Stimulated activated naive B cell treated with anti-CD40 and anti-IgM and Interleukin-4, amounts not matched to agents 10 μg/mL and 1 μg/mL and 100 μg/mL, for 72 hours (primary cell): ENCODE results near the gene CORO2B.
A peak's percentile ranks its signal among the peaks of the same experiment; 100 is the strongest.

ENCODE experiments used
- ATAC-seq, 2 donors: fragments of 150-1000 bp; cut with Tn5 transposase; replicated peaks; 2 replicates each; pipeline ENCODE4 v1.10.0; 2021; ENCODE audit warnings: moderate library complexity in 1 of 2
- DNase-seq: peaks from one replicate; pipeline ENCODE4 v3.0.0; 2021
- H3K27ac Mint-ChIP-seq: one replicate; pipeline ENCODE4 v1.8.0; 2022; ENCODE audit warnings: mild to moderate bottlenecking, mixed read lengths
- H3K27me3 Mint-ChIP-seq, 2 donors: one replicate each; pipeline ENCODE4 v1.8.0; 2022; ENCODE audit warnings: mixed read lengths in 2 of 2
- H3K36me3 Mint-ChIP-seq, 2 donors: one replicate each; pipeline ENCODE4 v1.8.0; 2022; ENCODE audit warnings: mixed read lengths in 2 of 2, mild to moderate bottlenecking in 1 of 2
- H3K4me1 Mint-ChIP-seq, 2 donors: one replicate each; pipeline ENCODE4 v1.8.0; 2022; ENCODE audit warnings: mixed read lengths in 2 of 2, mild to moderate bottlenecking in 1 of 2
- H3K4me3 Mint-ChIP-seq, 2 donors: one replicate each; pipeline ENCODE4 v1.8.0; 2022; ENCODE audit warnings: mild to moderate bottlenecking in 2 of 2, mixed read lengths in 2 of 2, moderate library complexity in 1 of 2
- H3K9me3 Mint-ChIP-seq, 2 donors: one replicate each; pipeline ENCODE4 v1.8.0; 2022; ENCODE audit warnings: mixed read lengths in 2 of 2, mild to moderate bottlenecking in 1 of 2

Gene CORO2B

DNA sequence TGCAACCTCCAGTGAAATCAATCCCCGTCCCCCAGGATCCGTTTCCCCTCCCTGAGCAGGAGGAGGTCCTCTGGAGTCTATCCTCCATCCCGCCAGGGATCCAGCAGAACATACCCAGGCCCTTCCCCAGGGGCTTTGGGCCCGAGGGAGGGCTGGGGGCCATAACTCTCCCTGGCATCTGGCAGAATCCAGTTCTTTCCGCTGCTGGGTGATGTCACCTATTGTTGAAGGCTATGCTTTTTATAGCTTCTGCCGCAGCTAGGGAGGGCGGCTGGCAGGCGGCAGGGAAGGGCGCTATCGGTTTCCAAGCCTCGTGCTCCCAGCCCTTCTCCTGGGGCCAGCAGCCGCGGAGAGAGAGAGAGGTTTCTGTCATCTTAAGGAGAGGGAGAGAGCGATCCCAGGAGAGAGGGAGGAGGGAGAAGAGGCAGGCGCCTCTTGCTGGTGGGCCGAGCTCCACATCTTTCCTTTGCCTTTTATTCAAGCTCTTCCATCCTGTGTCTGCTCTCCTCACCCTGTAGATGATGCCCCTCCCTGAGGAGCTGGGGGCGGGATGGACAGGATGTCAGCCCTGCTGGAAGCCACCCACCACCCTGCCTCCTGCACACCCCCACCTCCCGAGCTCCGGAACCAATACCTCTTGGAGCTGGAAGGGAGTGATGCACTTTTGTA is 121.8 kb downstream of the CORO2B start:
- no peaks in the 10 kb centered on the region for H3K27me3 Mint-ChIP-seq
- H3K36me3 Mint-ChIP-seq, result peaks cover 0 to 5% of the 10 kb centered on the region in 2 donors
- no peak for DNase-seq
- no peaks in the 10 kb centered on the region for H3K9me3 Mint-ChIP-seq
- no peak for ATAC-seq
- peak overlapping the region; percentile 59 for H3K27ac Mint-ChIP-seq
- no peak overlapping the region for H3K4me3 Mint-ChIP-seq
- no peaks in the 10 kb centered on the region for H3K4me1 Mint-ChIP-seq

DNA sequence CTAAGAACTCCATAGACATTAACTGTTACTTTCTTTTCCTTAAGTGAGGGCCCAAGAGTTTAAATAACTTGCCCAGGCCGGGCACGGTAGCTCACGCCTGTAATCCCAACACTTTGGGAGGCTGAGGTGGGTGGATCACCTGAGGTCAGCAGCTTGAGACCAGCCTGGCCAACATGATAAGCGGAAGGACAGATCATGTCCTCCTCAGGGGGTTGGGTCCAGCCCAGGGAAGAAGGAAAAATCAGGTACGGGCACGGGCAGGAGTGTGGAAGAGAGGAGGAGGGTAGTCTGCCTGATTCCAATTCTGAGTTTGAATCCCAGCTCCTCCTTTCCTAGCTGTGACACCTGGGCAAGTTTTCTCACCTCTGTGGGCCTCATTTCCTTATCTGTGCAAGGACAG is 123.1 kb downstream of the CORO2B start:
- DNase-seq (no peak), ATAC-seq (no peak)
- no peaks in the 10 kb centered on the region for H3K4me1 Mint-ChIP-seq
- no peak overlapping the region for H3K27ac Mint-ChIP-seq
- no peaks in the 10 kb centered on the region for H3K9me3 Mint-ChIP-seq
- H3K4me3 Mint-ChIP-seq, result no peak overlapping the region
- H3K27me3 Mint-ChIP-seq, result no peaks in the 10 kb centered on the region
- peaks cover 0 to 3% of the 10 kb centered on the region in 2 donors for H3K36me3 Mint-ChIP-seq

DNA sequence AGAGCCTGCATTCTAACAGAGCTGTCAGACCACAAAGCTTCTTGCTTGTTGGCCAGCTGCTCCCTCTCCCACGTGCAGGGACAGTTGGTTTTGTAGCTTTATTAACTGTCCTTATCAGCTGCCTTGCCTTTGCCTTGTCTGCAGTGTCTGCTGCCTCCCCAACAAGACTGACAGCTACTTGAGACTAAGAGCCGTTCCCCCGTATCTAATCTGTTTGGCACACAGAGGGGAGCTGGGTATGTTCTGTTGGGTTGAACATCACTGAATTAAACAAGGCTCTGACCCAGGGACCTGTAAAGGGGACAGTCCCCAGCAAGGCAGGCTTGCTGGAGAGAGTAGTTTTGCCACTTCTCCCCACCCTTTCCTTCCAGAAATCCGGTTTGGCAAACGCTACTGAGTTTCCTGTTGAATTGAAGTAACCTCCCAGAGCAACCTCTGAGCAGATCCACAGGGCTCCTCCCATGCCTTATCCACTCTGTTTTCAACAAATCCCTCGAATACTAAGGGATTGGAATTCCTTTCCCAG is 125.8 kb downstream of the CORO2B start:
- Mint-ChIP-seq H3K27ac (no peak overlapping the region), H3K4me3 (no peak overlapping the region), H3K4me1 (no peaks in the 10 kb centered on the region), H3K9me3 (no peaks in the 10 kb centered on the region), H3K36me3 (peaks cover 0 to 3% of the 10 kb centered on the region in 2 donors), H3K27me3 (no peaks in the 10 kb centered on the region)
- DNase-seq (no peak), ATAC-seq (no peak)

DNA sequence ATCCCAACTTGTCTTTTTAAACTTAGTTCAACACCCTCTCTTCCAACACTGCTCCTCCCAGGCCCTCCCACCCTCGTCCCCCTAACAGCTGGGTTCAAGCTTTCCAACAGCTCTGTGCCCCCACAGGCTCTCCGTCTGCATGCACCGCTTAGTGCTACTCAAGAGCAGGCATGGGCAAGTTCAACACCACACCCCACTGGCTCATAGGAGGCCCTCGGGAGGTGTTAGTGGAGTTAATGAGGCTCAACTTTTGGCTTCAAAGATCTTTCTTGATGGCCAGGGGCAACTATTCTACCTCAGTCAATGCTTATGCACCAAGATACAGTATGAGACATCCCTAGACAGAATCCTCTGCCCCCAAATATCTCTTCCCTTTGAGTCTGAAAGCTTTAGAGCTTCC is 127.5 kb downstream of the CORO2B start:
- no peak for ATAC-seq
- no peak overlapping the region for H3K27ac Mint-ChIP-seq
- H3K9me3 Mint-ChIP-seq, result no peaks in the 10 kb centered on the region
- no peak overlapping the region for H3K4me3 Mint-ChIP-seq
- H3K4me1 Mint-ChIP-seq, result no peaks in the 10 kb centered on the region
- no peak for DNase-seq
- no peaks in the 10 kb centered on the region for H3K27me3 Mint-ChIP-seq
- H3K36me3 Mint-ChIP-seq, result peaks cover 0 to 1% of the 10 kb centered on the region in 2 donors

DNA sequence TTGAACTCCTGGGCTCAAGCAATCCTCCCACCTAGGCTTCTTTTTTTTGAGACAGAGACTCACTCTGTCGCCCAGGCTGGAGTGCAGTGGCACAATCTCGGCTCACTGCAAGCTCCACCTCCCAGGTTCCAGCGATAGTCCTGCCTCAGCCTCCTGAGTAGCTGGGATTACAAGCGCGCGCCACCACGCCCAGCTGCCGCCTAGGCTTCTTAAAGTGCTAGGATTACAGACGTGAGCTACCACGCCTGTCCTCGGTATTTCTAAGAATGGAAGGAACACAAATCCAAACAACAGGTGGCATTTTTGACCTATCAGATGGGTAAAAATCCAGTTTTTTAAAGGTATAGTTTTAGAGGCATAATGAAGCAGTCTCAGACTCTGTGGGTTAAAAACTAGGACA is 128.1 kb downstream of the CORO2B start:
- H3K27ac Mint-ChIP-seq, result no peak overlapping the region
- DNase-seq (no peak), ATAC-seq (no peak)
- H3K27me3 Mint-ChIP-seq, result no peaks in the 10 kb centered on the region
- H3K9me3 Mint-ChIP-seq, result no peaks in the 10 kb centered on the region
- H3K4me3 Mint-ChIP-seq, result no peak overlapping the region
- no peaks in the 10 kb centered on the region for H3K4me1 Mint-ChIP-seq
- peaks cover 0 to 5% of the 10 kb centered on the region in 2 donors for H3K36me3 Mint-ChIP-seq

DNA sequence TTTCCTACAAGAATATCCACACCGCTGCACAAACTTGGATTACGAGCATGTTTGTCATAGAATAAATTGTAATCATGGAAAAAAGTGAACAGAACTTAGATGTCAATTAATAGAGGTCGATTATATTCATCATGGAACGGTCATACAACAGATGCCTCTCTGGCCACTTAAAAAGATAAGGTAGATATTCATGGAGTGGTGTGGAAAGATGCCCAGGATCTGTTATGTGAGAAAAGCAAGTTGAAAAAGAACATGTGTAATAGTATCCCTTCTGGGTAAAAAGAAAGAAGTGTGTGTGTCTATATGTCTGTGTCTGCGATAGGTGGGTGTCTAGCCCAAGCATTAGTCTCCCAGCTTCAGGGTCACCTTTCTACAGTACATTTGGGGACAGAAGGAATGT is 128.6 kb downstream of the CORO2B start:
- no peak overlapping the region for H3K4me3 Mint-ChIP-seq
- H3K4me1 Mint-ChIP-seq, result no peaks in the 10 kb centered on the region
- no peak overlapping the region for H3K27ac Mint-ChIP-seq
- H3K36me3 Mint-ChIP-seq, result peaks cover 0 to 6% of the 10 kb centered on the region in 2 donors
- H3K27me3 Mint-ChIP-seq, result no peaks in the 10 kb centered on the region
- H3K9me3 Mint-ChIP-seq, result no peaks in the 10 kb centered on the region
- DNase-seq, result no peak
- ATAC-seq, result no peak

DNA sequence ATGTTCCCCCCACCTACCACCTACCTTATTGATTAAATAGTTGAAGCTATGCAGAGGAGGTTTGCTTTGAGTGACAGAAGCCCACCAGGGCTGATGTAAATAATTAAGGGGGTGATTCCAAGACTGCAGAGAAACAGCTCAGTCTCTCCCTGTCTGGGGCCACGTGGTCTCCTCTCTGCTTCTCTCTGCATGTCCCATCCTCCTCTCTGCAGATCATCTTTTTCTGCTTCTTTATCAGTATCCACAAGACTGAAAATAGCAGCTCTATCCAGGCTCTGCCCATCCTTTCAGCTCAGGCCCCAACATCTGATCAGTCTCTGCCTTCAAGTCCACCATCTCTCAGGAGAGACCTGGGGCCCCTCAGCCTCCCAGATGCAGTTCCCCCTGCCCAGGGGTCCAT is 131.1 kb downstream of the CORO2B start:
- peaks cover 0 to 10% of the 10 kb centered on the region in 2 donors for H3K36me3 Mint-ChIP-seq
- ATAC-seq (no peak), DNase-seq (no peak)
- peaks cover 7 to 9% of the 10 kb centered on the region in 2 donors for H3K4me1 Mint-ChIP-seq
- H3K27ac Mint-ChIP-seq, result no peak overlapping the region
- H3K27me3 Mint-ChIP-seq, result no peaks in the 10 kb centered on the region
- H3K9me3 Mint-ChIP-seq, result no peaks in the 10 kb centered on the region
- no peak overlapping the region for H3K4me3 Mint-ChIP-seq

DNA sequence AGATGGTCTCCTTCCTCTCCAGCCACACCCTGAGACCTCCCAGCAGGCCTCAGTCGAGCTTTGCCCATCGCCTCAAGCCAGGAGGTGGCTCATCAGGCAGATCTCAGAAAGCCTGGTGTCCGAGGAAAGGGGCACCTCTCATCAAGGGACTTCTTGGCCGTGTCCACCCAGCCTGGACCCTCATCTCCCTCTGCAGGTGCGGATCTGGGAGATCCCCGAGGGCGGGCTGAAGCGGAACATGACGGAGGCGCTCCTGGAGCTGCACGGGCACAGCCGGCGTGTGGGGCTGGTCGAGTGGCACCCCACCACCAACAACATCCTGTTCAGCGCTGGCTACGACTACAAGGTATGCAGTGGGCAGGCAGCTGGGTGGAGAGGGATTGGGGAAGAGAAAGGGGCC is 131.7 kb downstream of the CORO2B start:
- Mint-ChIP-seq H3K27ac (no peak overlapping the region), H3K9me3 (no peaks in the 10 kb centered on the region), H3K36me3 (peaks cover 0 to 10% of the 10 kb centered on the region in 2 donors), H3K27me3 (no peaks in the 10 kb centered on the region), H3K4me1 (peaks cover 7 to 9% of the 10 kb centered on the region in 2 donors), H3K4me3 (no peak overlapping the region)
- DNase-seq, result no peak
- ATAC-seq, result no peak

DNA sequence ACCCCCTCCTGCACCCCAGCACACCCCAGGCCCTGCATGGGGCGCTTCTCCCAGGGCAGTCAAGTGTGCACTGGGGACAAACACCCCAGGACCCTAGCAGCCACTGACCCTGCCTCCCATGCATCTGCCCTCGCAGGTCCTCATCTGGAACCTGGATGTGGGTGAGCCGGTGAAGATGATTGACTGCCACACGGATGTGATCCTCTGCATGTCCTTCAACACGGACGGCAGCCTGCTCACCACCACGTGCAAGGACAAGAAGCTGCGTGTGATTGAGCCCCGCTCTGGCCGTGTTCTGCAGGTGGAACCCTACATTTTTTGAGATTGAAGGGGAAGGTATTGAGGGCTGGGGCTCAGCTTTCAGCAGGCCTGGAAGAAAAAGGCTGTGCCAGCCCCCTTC is 132.6 kb downstream of the CORO2B start:
- Mint-ChIP-seq H3K4me3 (no peak overlapping the region), H3K27ac (no peak overlapping the region)

DNA sequence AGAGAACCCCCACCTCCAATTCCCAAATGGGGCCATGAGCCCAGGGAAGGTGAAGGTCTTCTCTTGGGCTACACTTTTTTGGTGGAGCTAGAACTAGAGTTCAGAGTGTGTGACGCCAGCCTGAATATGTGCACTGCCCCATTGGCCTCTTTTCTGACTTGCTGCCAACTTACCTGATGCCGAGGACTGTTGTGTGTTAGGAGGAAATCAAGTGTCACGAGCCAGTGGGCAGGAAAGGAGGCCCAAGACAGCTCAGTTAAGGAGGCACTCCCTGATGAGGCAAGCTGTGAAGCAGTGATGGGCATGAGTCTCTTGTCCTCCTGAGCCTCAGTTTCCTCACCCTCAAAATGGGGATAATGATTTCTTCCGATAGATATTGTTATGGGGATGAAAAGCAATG is 134.1 kb downstream of the CORO2B start:
- Mint-ChIP-seq H3K9me3 (no peaks in the 10 kb centered on the region), H3K36me3 (peaks cover 5 to 12% of the 10 kb centered on the region in 2 donors), H3K27me3 (no peaks in the 10 kb centered on the region), H3K27ac (no peak overlapping the region), H3K4me3 (no peak overlapping the region), H3K4me1 (peaks cover 9 to 10% of the 10 kb centered on the region in 2 donors)
- ATAC-seq (no peak), DNase-seq (no peak)

More for the DNA sequence above, 132.6 kb downstream of the CORO2B start:
- peaks cover 5 to 10% of the 10 kb centered on the region in 2 donors for H3K36me3 Mint-ChIP-seq
- H3K9me3 Mint-ChIP-seq, result no peaks in the 10 kb centered on the region
- DNase-seq (no peak), ATAC-seq (no peak)
- no peaks in the 10 kb centered on the region for H3K27me3 Mint-ChIP-seq
- peaks cover 7 to 9% of the 10 kb centered on the region in 2 donors for H3K4me1 Mint-ChIP-seq

DNA sequence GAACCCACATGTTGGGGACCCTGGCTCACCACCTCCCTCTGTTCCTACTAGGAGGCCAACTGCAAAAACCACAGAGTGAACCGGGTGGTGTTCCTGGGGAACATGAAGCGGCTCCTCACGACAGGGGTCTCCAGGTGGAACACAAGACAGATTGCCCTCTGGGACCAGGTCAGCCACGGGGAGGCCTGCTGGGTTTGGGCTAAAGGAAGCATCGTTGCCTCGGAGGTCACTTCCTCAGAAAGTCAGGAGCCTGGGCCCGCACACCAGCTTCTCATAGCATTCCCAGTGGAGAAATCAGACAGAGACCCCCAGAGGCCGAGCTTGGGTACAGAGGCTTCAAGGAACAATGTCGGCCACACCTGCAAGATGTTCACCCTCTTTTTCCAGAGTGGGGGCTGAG is 135.1 kb downstream of the CORO2B start:
- peaks cover 9 to 10% of the 10 kb centered on the region in 2 donors for H3K4me1 Mint-ChIP-seq
- peaks cover 5 to 17% of the 10 kb centered on the region in 2 donors for H3K36me3 Mint-ChIP-seq
- ATAC-seq, result no peak
- DNase-seq, result no peak
- H3K4me3 Mint-ChIP-seq, result no peak overlapping the region
- H3K27ac Mint-ChIP-seq, result no peak overlapping the region
- H3K9me3 Mint-ChIP-seq, result no peaks in the 10 kb centered on the region
- H3K27me3 Mint-ChIP-seq, result no peaks in the 10 kb centered on the region

DNA sequence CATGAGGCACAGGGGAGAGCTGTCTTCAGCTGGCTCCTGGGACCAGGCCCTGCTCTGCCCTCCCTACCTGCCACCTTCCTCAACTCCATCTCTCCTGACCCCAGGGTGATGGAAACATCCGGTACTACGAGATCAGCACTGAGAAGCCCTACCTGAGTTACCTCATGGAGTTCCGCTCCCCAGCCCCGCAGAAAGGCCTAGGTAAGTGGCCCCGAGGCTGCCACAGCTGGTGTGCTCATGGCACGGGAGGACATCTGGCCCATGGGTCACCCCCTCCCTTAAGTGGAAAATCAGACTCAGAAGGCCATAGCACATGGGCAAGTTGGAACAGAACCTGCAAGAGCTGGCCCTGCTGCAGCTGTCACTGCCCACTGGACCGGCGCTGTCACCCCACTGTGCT is 136.3 kb downstream of the CORO2B start:
- Mint-ChIP-seq H3K9me3 (no peaks in the 10 kb centered on the region), H3K4me3 (no peak overlapping the region), H3K27ac (no peak overlapping the region), H3K27me3 (no peaks in the 10 kb centered on the region), H3K36me3 (peaks cover 5 to 19% of the 10 kb centered on the region in 2 donors), H3K4me1 (peaks cover 9 to 10% of the 10 kb centered on the region in 2 donors)
- ATAC-seq (no peak), DNase-seq (no peak)

DNA sequence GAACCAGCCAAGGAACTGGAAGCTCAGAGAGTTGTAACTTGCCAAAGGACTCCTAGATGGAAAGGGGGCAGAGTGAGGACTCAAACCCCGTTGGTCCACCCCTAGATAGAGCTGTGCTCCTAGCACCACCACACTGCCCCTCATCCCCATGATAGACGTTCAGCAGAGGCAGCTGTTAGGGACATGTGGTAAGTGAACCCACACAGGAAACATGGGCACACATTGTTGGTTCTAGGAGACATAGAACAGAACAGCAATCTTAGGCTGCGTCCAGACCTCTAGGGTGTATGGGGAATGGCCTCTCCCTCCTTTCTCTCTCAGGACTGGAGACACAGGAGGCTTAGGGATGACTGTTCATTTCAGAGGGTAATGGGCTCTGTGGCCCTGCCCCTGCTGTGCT is 139.2 kb downstream of the CORO2B start:
- ATAC-seq (peak in 1 of 2 donors; percentile 14), DNase-seq (no peak)
- Mint-ChIP-seq H3K36me3 (peaks cover 13 to 16% of the 10 kb centered on the region in 2 donors), H3K9me3 (peaks cover 0 to 2% of the 10 kb centered on the region in 2 donors), H3K4me1 (peaks cover 5 to 6% of the 10 kb centered on the region in 2 donors), H3K27ac (no peak overlapping the region), H3K4me3 (no peak overlapping the region), H3K27me3 (no peaks in the 10 kb centered on the region)

DNA sequence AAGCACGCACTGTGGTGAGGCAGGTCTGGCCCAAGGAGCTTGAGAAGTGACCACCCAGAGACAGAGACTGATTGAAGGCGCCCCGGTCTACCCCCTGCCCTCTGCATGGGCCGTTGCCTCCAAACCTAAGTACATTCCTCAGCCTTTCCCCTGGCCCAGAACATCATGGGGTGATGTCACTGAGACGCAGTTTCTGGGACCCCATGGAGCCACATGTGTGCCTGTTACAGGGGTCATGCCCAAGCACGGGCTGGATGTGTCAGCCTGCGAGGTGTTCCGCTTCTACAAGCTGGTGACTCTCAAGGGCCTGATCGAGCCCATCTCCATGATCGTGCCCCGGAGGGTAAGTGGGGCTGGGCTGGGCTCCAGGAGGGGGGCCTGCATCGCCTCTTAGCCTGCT is 139.7 kb downstream of the CORO2B start:
- peaks cover 13 to 16% of the 10 kb centered on the region in 2 donors for H3K36me3 Mint-ChIP-seq
- peaks cover 0 to 3% of the 10 kb centered on the region in 2 donors for H3K4me1 Mint-ChIP-seq
- H3K27me3 Mint-ChIP-seq, result no peaks in the 10 kb centered on the region
- DNase-seq (no peak), ATAC-seq (no peak)
- H3K9me3 Mint-ChIP-seq, result peaks cover 0 to 2% of the 10 kb centered on the region in 2 donors
- H3K27ac Mint-ChIP-seq, result no peak overlapping the region
- no peak overlapping the region for H3K4me3 Mint-ChIP-seq

DNA sequence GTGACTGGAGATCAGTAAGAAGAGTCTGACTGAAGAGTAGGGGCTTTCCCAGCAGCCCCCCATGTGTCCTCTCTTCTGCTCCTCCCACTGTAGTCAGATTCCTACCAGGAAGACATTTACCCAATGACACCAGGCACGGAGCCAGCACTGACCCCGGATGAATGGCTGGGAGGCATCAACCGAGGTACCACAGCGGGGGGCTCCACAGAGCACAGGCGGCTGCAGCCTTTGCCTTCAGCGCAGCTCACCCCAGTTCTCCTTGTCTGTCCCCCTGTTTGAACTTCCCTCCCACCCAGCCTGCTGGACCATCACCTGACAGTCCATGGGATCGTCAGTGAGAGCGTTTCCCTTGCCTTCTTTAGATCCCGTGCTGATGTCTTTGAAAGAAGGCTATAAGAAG is 140.3 kb downstream of the CORO2B start:
- Mint-ChIP-seq H3K36me3 (peaks cover 12 to 13% of the 10 kb centered on the region in 2 donors), H3K27ac (no peak overlapping the region), H3K9me3 (peaks cover 0 to 2% of the 10 kb centered on the region in 2 donors)

More for the DNA sequence above, 140.3 kb downstream of the CORO2B start:
- DNase-seq (no peak), ATAC-seq (no peak)
- H3K27me3 Mint-ChIP-seq, result no peaks in the 10 kb centered on the region
- peaks cover 0 to 3% of the 10 kb centered on the region in 2 donors for H3K4me1 Mint-ChIP-seq
- H3K4me3 Mint-ChIP-seq, result no peak overlapping the region
